ENCODE results near the gene NKTR. TPM values are rescaled to one million over a fixed set of nuclear protein-coding genes. Genes with fewer than 3 reads are reported as not detected.
A peak's percentile ranks its signal among the peaks of the same experiment; 100 is the strongest.

The NKTR gene
- total RNA-seq, 4 donors from 2014 or later = 17.9 to 134 (median 56.3) TPM

DNA sequence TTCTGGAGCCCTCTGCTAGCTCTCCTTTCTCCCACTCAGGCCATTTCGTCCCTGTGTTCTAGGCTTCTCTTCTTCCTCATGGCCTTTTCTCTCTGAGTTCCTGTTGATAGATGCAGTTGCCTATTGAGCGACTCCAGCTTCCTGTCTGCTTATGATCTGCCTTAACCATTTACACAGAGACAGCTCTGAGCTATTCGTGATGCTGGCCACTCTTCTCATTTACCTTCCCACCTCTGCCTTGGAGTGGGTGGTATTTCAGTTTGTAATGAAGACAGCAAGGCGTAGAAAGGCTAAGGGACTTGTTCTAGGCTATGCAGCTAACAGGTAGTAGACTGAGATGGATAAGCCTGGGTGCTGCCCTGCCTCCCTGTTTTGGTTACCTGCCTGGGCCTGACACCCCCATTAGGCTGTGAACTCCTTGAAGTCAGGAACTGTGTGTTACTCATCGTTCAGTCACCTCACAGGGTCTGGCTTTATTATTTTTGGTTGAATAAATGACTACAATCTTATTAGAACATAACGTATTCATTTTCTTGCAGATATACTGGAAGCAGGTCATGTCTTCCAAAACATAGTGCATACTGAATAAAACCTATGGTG lies 40.4 kb downstream of the NKTR start:
- Histone ChIP-seq H3K36me3 (peaks cover 18 to 100% of the 10 kb centered on the region in 2 donors), H3K9me3 (no peaks in the 10 kb centered on the region), H3K4me3 (no peak overlapping the region), H3K4me1 (peaks cover 0 to 19% (median 0%) of the 10 kb centered on the region in 3 donors), H3K27ac (no peak overlapping the region), H3K27me3 (no peaks in the 10 kb centered on the region)
- WGBS, 2 donors (ENCODE audit: low coverage in 1 of 2) = 73 to 79% methylated on average over 4 to 5 of the region's 6 CpGs
- ATAC-seq = no peak
- TF ChIP-seq, protein P1, sequence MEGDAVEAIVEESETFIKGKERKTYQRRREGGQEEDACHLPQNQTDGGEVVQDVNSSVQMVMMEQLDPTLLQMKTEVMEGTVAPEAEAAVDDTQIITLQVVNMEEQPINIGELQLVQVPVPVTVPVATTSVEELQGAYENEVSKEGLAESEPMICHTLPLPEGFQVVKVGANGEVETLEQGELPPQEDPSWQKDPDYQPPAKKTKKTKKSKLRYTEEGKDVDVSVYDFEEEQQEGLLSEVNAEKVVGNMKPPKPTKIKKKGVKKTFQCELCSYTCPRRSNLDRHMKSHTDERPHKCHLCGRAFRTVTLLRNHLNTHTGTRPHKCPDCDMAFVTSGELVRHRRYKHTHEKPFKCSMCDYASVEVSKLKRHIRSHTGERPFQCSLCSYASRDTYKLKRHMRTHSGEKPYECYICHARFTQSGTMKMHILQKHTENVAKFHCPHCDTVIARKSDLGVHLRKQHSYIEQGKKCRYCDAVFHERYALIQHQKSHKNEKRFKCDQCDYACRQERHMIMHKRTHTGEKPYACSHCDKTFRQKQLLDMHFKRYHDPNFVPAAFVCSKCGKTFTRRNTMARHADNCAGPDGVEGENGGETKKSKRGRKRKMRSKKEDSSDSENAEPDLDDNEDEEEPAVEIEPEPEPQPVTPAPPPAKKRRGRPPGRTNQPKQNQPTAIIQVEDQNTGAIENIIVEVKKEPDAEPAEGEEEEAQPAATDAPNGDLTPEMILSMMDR (IDR thresholded peaks at IDR 0.05) = no peak
- no peak for TF ChIP-seq POLR2A (IDR thresholded peaks at IDR 0.05)
- no peak for TF ChIP-seq POLR2AphosphoS5 (IDR thresholded peaks at IDR 0.05)
- TF ChIP-seq EP300 (IDR thresholded peaks at IDR 0.05) = no peak

DNA sequence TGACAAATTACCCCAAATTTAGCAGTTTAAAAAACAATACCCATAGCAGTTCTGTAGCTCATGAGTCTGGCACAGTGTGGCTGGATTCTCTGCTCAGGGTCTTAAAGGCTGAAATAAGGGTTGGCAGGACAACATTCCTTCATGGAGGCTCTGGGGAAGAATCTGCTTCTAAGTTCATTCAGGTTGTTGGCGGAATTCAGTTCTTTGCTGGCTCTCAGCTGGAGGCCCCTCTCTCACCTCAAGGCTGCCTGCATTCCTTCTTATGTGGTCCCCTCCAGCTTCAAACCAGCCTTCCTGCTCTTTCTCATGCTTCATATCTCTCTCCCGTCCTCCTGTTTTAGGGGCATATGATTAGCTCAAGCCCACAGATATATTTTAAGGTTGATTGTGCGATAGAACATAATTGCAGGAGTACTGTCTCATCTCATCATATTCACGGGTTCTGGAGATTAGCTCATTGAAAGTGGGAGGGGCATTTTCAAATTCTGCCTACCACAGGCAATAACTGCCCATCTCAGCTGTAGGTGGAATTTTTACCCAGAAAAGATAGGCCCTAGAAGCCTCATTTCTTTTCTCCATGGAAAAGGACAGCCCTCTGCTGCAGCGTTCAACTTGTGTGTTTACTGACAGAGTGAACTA lies 47.5 kb downstream of the NKTR start:
- TF ChIP-seq POLR2A (IDR thresholded peaks at IDR 0.05) = no peak
- TF ChIP-seq POLR2AphosphoS5 (IDR thresholded peaks at IDR 0.05) = no peak
- TF ChIP-seq EP300 (IDR thresholded peaks at IDR 0.05) = no peak
- TF ChIP-seq, protein P1 (IDR thresholded peaks at IDR 0.05) = no peak
- H3K9me3 ChIP-seq = no peaks in the 10 kb centered on the region
- H3K36me3 ChIP-seq = peaks cover 0 to 69% of the 10 kb centered on the region in 2 donors
- H3K4me3 ChIP-seq = no peak overlapping the region
- peaks cover 7 to 40% (median 17%) of the 10 kb centered on the region in 3 donors for H3K4me1 ChIP-seq
- ATAC-seq = no peak
- H3K27me3 ChIP-seq = no peaks in the 10 kb centered on the region
- peak overlapping the region in 1 of 4 donors; percentile 6 for H3K27ac ChIP-seq
- 17 to 70% methylated on average over 1 to 4 of the region's 5 CpGs for WGBS, 2 donors (ENCODE audit: low coverage in 1 of 2)

DNA sequence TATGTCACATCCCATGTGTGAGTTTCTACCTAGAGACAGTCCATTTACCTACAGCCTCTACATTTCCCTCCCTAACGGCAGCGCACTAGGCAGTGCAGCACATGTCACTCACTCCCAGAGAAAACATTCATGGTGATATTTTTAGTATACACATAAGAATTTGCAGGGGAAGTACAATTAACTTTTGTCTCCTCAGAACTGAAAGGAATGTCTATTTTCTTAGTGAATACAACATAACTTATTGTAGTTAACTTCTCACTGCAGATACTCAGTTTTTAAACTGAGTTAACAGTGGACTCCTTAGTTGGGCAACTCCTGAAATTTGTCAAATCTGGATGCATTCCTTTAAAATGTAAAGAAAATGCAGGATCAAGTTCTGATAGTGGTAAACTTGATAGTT lies 48.5 kb downstream of the NKTR start:
- peaks cover 7 to 48% (median 23%) of the 10 kb centered on the region in 3 donors for H3K4me1 ChIP-seq
- no peaks in the 10 kb centered on the region for H3K9me3 ChIP-seq
- no peak overlapping the region for H3K27ac ChIP-seq
- peaks cover 0 to 58% of the 10 kb centered on the region in 2 donors for H3K36me3 ChIP-seq
- no peaks in the 10 kb centered on the region for H3K27me3 ChIP-seq
- no peak for TF ChIP-seq POLR2AphosphoS5 (IDR thresholded peaks at IDR 0.05)
- TF ChIP-seq EP300 (IDR thresholded peaks at IDR 0.05) = no peak
- TF ChIP-seq, protein P1 (IDR thresholded peaks at IDR 0.05) = no peak
- TF ChIP-seq POLR2A (IDR thresholded peaks at IDR 0.05) = no peak
- no peak overlapping the region for H3K4me3 ChIP-seq
- no peak for ATAC-seq
- WGBS, 2 donors (ENCODE audit: low coverage in 1 of 2) = 79 to 94% methylated on average over 2 of the region's 2 CpGs

DNA sequence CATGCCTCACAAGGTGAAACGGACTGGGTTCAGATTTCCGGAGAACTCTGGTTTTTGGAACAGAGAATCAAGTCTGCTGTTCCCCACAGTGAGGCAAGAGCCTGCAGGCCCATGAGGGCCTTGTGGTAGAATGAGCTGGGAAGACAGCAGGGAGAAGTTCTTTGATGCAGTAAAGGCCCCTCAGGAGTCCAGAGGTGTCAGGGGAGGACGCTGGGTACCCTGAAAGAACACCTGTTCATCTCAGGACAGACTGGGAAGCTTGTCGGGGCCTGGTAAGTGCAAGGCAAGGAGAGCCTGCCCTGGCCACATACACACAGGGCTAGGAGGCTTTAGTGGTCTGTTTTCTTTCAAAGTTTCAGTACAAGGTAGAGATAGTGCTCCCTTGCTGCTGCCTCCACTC lies 49.3 kb downstream of the NKTR start:
- ATAC-seq = no peak
- TF ChIP-seq, protein P1 (IDR thresholded peaks at IDR 0.05) = no peak
- TF ChIP-seq POLR2A (IDR thresholded peaks at IDR 0.05) (no peak), POLR2AphosphoS5 (IDR thresholded peaks at IDR 0.05) (no peak), EP300 (IDR thresholded peaks at IDR 0.05) (no peak)
- peaks cover 7 to 50% (median 23%) of the 10 kb centered on the region in 3 donors for H3K4me1 ChIP-seq
- H3K36me3 ChIP-seq = peaks cover 0 to 50% of the 10 kb centered on the region in 2 donors
- H3K27ac ChIP-seq = peak overlapping the region in 1 of 4 donors; percentile 40
- H3K27me3 ChIP-seq = no peaks in the 10 kb centered on the region
- WGBS, 2 donors (ENCODE audit: low coverage in 1 of 2) = 78% methylated on average over 4 of the region's 4 CpGs; no CpG with 5 or more reads in 1 of the 2 donors
- no peak overlapping the region for H3K4me3 ChIP-seq
- H3K9me3 ChIP-seq = no peaks in the 10 kb centered on the region
